ENCODE measurements around the gene VWCE.

VWCE gene

GRCh38 chr11:61273178-61274078, 21.7 kb downstream of the VWCE start:
- Histone ChIP-seq H3K4me1 (ENCODE audit: insufficient read depth, low read length, poor library complexity, severe bottlenecking) (no peaks in the 10 kb centered on the region), H3K4me3 (ENCODE audit: low read length, poor library complexity, severe bottlenecking) (no peak overlapping the region), H3F3A (ENCODE audit: low read depth) (no peaks in the 10 kb centered on the region), H3K4me2 (ENCODE audit: low read depth, low read length, poor library complexity, severe bottlenecking) (no peak overlapping the region), H3K36me3 (ENCODE audit: insufficient read depth, low read length) (no peaks in the 10 kb centered on the region), H2AFZ (ENCODE audit: low read length) (no peak overlapping the region), H4K20me1 (ENCODE audit: insufficient read depth, low read length, poor library complexity, severe bottlenecking) (no peaks in the 10 kb centered on the region), H3K27me3 (ENCODE audit: insufficient read depth, low read length, poor library complexity, severe bottlenecking) (no peaks in the 10 kb centered on the region), H3K9me2 (replicated peaks; ENCODE audit: low read depth, low read length) (no peaks in the 10 kb centered on the region), H3K9ac (ENCODE audit: low read depth, low read length, poor library complexity, severe bottlenecking) (no peak overlapping the region), H3K9me3 (ENCODE audit: insufficient read depth, low read depth, low read length) (no peaks in the 10 kb centered on the region), H3K79me2 (ENCODE audit: insufficient read depth, low read length) (no peaks in the 10 kb centered on the region)
- TF ChIP-seq EZH2phosphoT487 (IDR thresholded peaks at IDR 0.05; ENCODE audit: borderline replicate concordance), result no peak
- TF ChIP-seq CTCF (conservative IDR thresholded peaks at IDR 0.05; ENCODE audit: low read length), result no peak

DNA sequence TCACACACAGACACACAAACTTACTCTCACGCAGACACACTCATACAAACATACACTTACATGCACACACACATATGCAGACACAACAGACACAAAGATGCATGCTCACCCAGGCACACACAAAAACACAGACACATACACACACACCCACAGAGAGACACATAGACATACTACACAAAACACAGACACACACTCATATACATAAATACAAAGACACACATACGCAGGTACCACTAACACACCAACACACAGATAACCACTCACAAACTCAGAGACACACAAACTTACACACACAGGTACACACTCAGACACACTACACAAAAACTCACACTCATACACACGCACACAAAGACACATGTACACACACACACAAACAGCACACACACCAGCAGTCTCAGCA, 22.4 kb downstream of the VWCE start:
- Histone ChIP-seq H2AFZ (ENCODE audit: low read length) (no peak overlapping the region), H3K36me3 (ENCODE audit: insufficient read depth, low read length) (no peaks in the 10 kb centered on the region), H3K9ac (ENCODE audit: low read depth, low read length, poor library complexity, severe bottlenecking) (no peak overlapping the region), H3F3A (ENCODE audit: low read depth) (no peaks in the 10 kb centered on the region), H3K79me2 (ENCODE audit: insufficient read depth, low read length) (no peaks in the 10 kb centered on the region), H3K9me2 (replicated peaks; ENCODE audit: low read depth, low read length) (no peaks in the 10 kb centered on the region), H3K9me3 (ENCODE audit: insufficient read depth, low read depth, low read length) (no peaks in the 10 kb centered on the region), H3K27me3 (ENCODE audit: insufficient read depth, low read length, poor library complexity, severe bottlenecking) (no peaks in the 10 kb centered on the region), H4K20me1 (ENCODE audit: insufficient read depth, low read length, poor library complexity, severe bottlenecking) (no peaks in the 10 kb centered on the region), H3K4me1 (ENCODE audit: insufficient read depth, low read length, poor library complexity, severe bottlenecking) (no peaks in the 10 kb centered on the region), H3K4me2 (ENCODE audit: low read depth, low read length, poor library complexity, severe bottlenecking) (no peak overlapping the region), H3K4me3 (ENCODE audit: low read length, poor library complexity, severe bottlenecking) (no peak overlapping the region)
- no peak for TF ChIP-seq EZH2phosphoT487 (IDR thresholded peaks at IDR 0.05; ENCODE audit: borderline replicate concordance)
- no peak for TF ChIP-seq CTCF (conservative IDR thresholded peaks at IDR 0.05; ENCODE audit: low read length)

DNA sequence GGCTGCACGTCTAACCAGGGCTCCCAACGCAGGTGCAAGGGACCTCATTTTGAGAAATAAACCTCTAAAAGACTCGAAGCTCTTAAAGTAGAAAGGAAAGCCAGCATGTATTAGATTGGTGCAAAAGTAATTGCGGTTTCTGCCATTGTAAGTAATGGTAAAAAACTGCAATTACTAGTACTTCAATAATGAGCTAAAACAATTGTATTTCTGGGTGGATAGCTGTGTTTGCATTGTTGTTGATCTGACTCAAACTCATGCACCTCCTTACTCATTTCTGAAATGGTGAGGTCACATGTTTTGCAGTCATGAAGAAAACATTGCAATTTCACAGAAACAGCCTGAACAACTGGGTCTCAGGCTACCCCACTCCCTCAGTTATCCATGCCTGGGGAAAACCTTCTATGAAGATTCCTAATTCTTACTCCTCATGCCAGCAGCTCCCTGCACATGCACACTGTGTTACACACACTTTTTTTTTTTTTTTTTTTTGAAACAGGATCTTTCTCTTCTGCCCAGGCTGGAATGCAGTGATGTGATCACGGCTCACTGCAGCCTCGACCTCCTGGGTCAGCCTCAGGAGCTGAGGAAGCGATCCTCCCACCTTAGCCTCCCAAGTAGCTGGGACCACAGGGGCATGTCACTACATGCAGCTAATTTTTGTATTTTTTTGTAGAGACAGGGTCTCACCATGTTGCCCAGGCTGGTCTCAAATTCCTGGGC, 24.6 kb downstream of the VWCE start:
- no peaks in the 10 kb centered on the region for H3K27me3 ChIP-seq (ENCODE audit: insufficient read depth, low read length, poor library complexity, severe bottlenecking)
- no peaks in the 10 kb centered on the region for H3K4me1 ChIP-seq (ENCODE audit: insufficient read depth, low read length, poor library complexity, severe bottlenecking)
- no peaks in the 10 kb centered on the region for H3K9me2 ChIP-seq (replicated peaks; ENCODE audit: low read depth, low read length)
- no peaks in the 10 kb centered on the region for H4K20me1 ChIP-seq (ENCODE audit: insufficient read depth, low read length, poor library complexity, severe bottlenecking)
- no peak overlapping the region for H3K4me2 ChIP-seq (ENCODE audit: low read depth, low read length, poor library complexity, severe bottlenecking)
- H2AFZ ChIP-seq (ENCODE audit: low read length), result no peak overlapping the region
- H3K9ac ChIP-seq (ENCODE audit: low read depth, low read length, poor library complexity, severe bottlenecking), result no peak overlapping the region
- no peaks in the 10 kb centered on the region for H3K36me3 ChIP-seq (ENCODE audit: insufficient read depth, low read length)
- H3K4me3 ChIP-seq (ENCODE audit: low read length, poor library complexity, severe bottlenecking), result no peak overlapping the region
- TF ChIP-seq CTCF (conservative IDR thresholded peaks at IDR 0.05; ENCODE audit: low read length), result no peak
- no peak for TF ChIP-seq EZH2phosphoT487 (IDR thresholded peaks at IDR 0.05; ENCODE audit: borderline replicate concordance)
- no peaks in the 10 kb centered on the region for H3F3A ChIP-seq (ENCODE audit: low read depth)
- no peaks in the 10 kb centered on the region for H3K79me2 ChIP-seq (ENCODE audit: insufficient read depth, low read length)
- H3K9me3 ChIP-seq (ENCODE audit: insufficient read depth, low read depth, low read length), result no peaks in the 10 kb centered on the region
